H9 (cell line): ENCODE measurements around the gene HNRNPLL. TPM values are rescaled to one million over a fixed set of nuclear protein-coding genes. Genes with fewer than 3 reads are reported as not detected.

ENCODE experiments used
- DNase-seq: peaks from one replicate; pipeline ENCODE4 v3.0.0-alpha.2; 2017
- H2AFZ ChIP-seq: one replicate; pipeline ENCODE4 v1.6.1; 2013; ENCODE audit warnings: mild to moderate bottlenecking, low read length, control low read depth, moderate library complexity
- H2AK5ac ChIP-seq: 2 replicates; pipeline ENCODE4 v1.6.1; 2013; ENCODE audit warnings: low read length, control low read depth, mixed read lengths; ENCODE audit not compliant: insufficient read length
- H2BK120ac ChIP-seq: one replicate; pipeline ENCODE4 v1.6.1; 2013; ENCODE audit warnings: low read depth, mild to moderate bottlenecking, low read length, control low read depth, inconsistent platforms; ENCODE audit not compliant: poor library complexity, severe bottlenecking
- H2BK12ac ChIP-seq: 2 replicates; pipeline ENCODE4 v1.6.1; 2013; ENCODE audit warnings: low read length, control low read depth, mixed read lengths, low read depth; ENCODE audit not compliant: insufficient read length
- H2BK15ac ChIP-seq: 2 replicates; pipeline ENCODE4 v1.6.1; 2013; ENCODE audit warnings: low read depth, low read length, control low read depth
- H2BK20ac ChIP-seq: one replicate; pipeline ENCODE4 v1.6.1; 2013; ENCODE audit warnings: low read depth, mild to moderate bottlenecking, low read length, control low read depth, inconsistent platforms; ENCODE audit not compliant: poor library complexity, severe bottlenecking
- H2BK5ac ChIP-seq: 2 replicates; pipeline ENCODE4 v1.6.1; 2013; ENCODE audit warnings: low read length, control low read depth, mixed read lengths; ENCODE audit not compliant: insufficient read length
- H3K14ac ChIP-seq: 2 replicates; pipeline ENCODE4 v1.6.1; 2013; ENCODE audit warnings: low read length, control low read depth; ENCODE audit not compliant: insufficient read depth
- H3K18ac ChIP-seq: 2 replicates; pipeline ENCODE4 v1.6.1; 2013; ENCODE audit warnings: low read depth, mild to moderate bottlenecking, mixed read lengths, low read length, control low read depth; ENCODE audit not compliant: insufficient read length
- H3K23ac ChIP-seq: 2 replicates; pipeline ENCODE4 v1.6.1; 2013; ENCODE audit warnings: low read length, control low read depth, mixed read lengths, low read depth; ENCODE audit not compliant: insufficient read length
- H3K23me2 ChIP-seq: 2 replicates; pipeline ENCODE4 v1.6.1; 2013; ENCODE audit warnings: low read depth, mild to moderate bottlenecking, mixed read lengths, low read length, control low read depth; ENCODE audit not compliant: insufficient read length, poor library complexity, severe bottlenecking
- H3K27ac ChIP-seq: 2 replicates; pipeline ENCODE4 v1.5.1; 2013; ENCODE audit warnings: low read length, control low read depth, mixed read lengths, low read depth; ENCODE audit not compliant: insufficient read length
- H3K27me3 ChIP-seq: 2 replicates; pipeline ENCODE4 v1.6.1; 2013; ENCODE audit warnings: low read length, control low read depth, inconsistent platforms; ENCODE audit not compliant: insufficient read depth
- H3K4ac ChIP-seq: 2 replicates; pipeline ENCODE4 v1.6.1; 2013; ENCODE audit warnings: low read depth, mild to moderate bottlenecking, control low read depth, inconsistent platforms, low read length, moderate library complexity
- H3K4me1 ChIP-seq: 2 replicates; pipeline ENCODE4 v1.6.1; 2013; ENCODE audit warnings: low read length, control low read depth, inconsistent platforms; ENCODE audit not compliant: insufficient read depth
- H3K4me2 ChIP-seq: 2 replicates; pipeline ENCODE4 v1.6.1; 2013; ENCODE audit warnings: low read length, control low read depth, mixed read lengths; ENCODE audit not compliant: insufficient read length, insufficient read depth
- H3K56ac ChIP-seq: 2 replicates; pipeline ENCODE4 v1.6.1; 2013; ENCODE audit warnings: low read depth, mild to moderate bottlenecking, mixed read lengths, low read length, control low read depth; ENCODE audit not compliant: insufficient read length
- H3K79me1 ChIP-seq: 2 replicates; pipeline ENCODE4 v1.6.1; 2013; ENCODE audit warnings: low read depth, mild to moderate bottlenecking, moderate library complexity, low read length, control low read depth, inconsistent platforms; ENCODE audit not compliant: insufficient read depth, poor library complexity, severe bottlenecking
- H3K79me2 ChIP-seq: 2 replicates; pipeline ENCODE4 v1.6.1; 2013; ENCODE audit warnings: low read length, control low read depth, inconsistent platforms; ENCODE audit not compliant: insufficient read depth
- H3K9ac ChIP-seq: 2 replicates; pipeline ENCODE4 v1.6.1; 2013; ENCODE audit warnings: low read length, control low read depth, mixed read lengths; ENCODE audit not compliant: insufficient read length; ENCODE audit errors: extremely low read depth
- H3K9me3 ChIP-seq: one replicate; pipeline ENCODE4 v1.6.1; 2013; ENCODE audit warnings: low read depth, low read length, inconsistent platforms; ENCODE audit not compliant: control insufficient read depth
- H3T11ph ChIP-seq: one replicate; pipeline ENCODE4 v1.6.1; 2013; ENCODE audit warnings: mild to moderate bottlenecking, low read length, control low read depth, inconsistent platforms
- H4K20me1 ChIP-seq: one replicate; pipeline ENCODE4 v1.6.1; 2013; ENCODE audit not compliant: control insufficient read depth, insufficient read length, insufficient read depth
- H4K5ac ChIP-seq: 2 replicates; pipeline ENCODE4 v1.6.1; 2013; ENCODE audit warnings: low read depth, mild to moderate bottlenecking, mixed read lengths, low read length, control low read depth; ENCODE audit not compliant: insufficient read length
- H4K8ac ChIP-seq: replicated peaks from 2 replicates; pipeline ENCODE4 v1.6.1; 2013; ENCODE audit warnings: low read length, control low read depth, mixed read lengths, low read depth; ENCODE audit not compliant: insufficient read length
- H4K91ac ChIP-seq: 2 replicates; pipeline ENCODE4 v1.6.1; 2013; ENCODE audit warnings: low read depth, mild to moderate bottlenecking, moderate library complexity, mixed read lengths, low read length, control low read depth; ENCODE audit not compliant: insufficient read length
- H3K27ac Mint-ChIP-seq, 3 experiments: 2 replicates in 2 of 3; 3 replicates in 1 of 3; pipeline ENCODE4 v1.8.0; 2020 to 2021; ENCODE audit warnings: mixed read lengths in 3 of 3, mild to moderate bottlenecking in 1 of 3, moderate library complexity in 1 of 3
- H3K27me3 Mint-ChIP-seq: 2 replicates; pipeline ENCODE4 v1.8.0; 2021; ENCODE audit warnings: low read depth, mild to moderate bottlenecking, moderate library complexity, mixed read lengths
- H3K36me3 Mint-ChIP-seq, 3 experiments: 2 replicates in 2 of 3; 3 replicates in 1 of 3; pipeline ENCODE4 v1.8.0; 2020 to 2021; ENCODE audit warnings: low read depth in 3 of 3, mixed read lengths in 3 of 3; ENCODE audit not compliant: insufficient read depth in 1 of 3
- H3K4me1 Mint-ChIP-seq, 2 experiments: 2 replicates each; pipeline ENCODE4 v1.8.0; 2020; ENCODE audit warnings: mixed read lengths in 2 of 2
- H3K4me3 Mint-ChIP-seq, 2 experiments: 2 replicates in 1 of 2; 3 replicates in 1 of 2; pipeline ENCODE4 v1.8.0; 2020 to 2021; ENCODE audit warnings: mild to moderate bottlenecking in 2 of 2, mixed read lengths in 2 of 2, moderate library complexity in 1 of 2
- H3K9me3 Mint-ChIP-seq, 2 experiments: 2 replicates in 1 of 2; 3 replicates in 1 of 2; pipeline ENCODE4 v1.8.0; 2020; ENCODE audit warnings: mild to moderate bottlenecking in 2 of 2, mixed read lengths in 2 of 2, moderate library complexity in 1 of 2
- WGBS: extraction: QIAGEN DNeasy Blood & Tissue Kit; methylation state at CpG from one replicate; pipeline ENCODE4 v1.1.7; 2013; ENCODE audit warnings: missing lambda C conversion rate, low lambda C conversion rate, mixed read lengths; ENCODE audit not compliant: insufficient read length; ENCODE audit errors: extremely low coverage; 5-methylcytosine and 5-hydroxymethylcytosine counted together
- total RNA-seq: library from RNA; stranded (reverse); gene quantifications from 2 replicates; pipeline ENCODE4 v1.2.1, GENCODE V29; 2021
- TF ChIP-seq, protein P1 (sequence below): fragments of 200-600 bp; sonication (generic); conservative IDR thresholded peaks from 3 replicates; pipeline ENCODE4 v1.8.0; 2021; ENCODE audit warnings: antibody characterized with exemption, mild to moderate bottlenecking

HNRNPLL gene
- total RNA-seq, 1 experiment from 2014 or later: 52.3 TPM

DNA sequence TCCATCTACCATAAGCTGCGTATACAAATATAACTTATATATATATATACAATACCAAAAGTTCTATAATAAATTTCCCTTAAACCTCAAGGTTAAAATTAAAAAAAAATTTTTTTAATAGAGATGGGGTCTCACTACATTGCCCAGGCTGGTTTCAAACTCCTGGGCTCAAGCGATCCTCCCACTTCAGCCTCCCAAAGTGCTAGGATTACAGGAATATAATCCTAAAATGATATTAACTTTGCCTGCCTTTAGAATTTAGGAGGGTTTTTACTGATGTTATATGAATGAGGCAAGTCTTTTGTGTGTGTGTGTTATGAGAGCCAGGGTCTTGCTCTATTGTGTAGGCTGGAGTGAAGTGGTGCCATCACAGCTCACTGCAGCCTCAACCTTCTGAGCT is 49.2 kb downstream of the HNRNPLL start:
- H3K4ac ChIP-seq: no peak overlapping the region
- no peaks in the 10 kb centered on the region for H3K79me2 ChIP-seq
- H2BK12ac ChIP-seq: no peak overlapping the region
- no peak overlapping the region for H3K23ac ChIP-seq
- no peaks in the 10 kb centered on the region for H3K27me3 ChIP-seq
- Mint-ChIP-seq H3K27me3 (no peaks in the 10 kb centered on the region; the same call in 1 of the 2 replicates), H3K9me3 (no peaks in the 10 kb centered on the region), H3K4me3 (no peak overlapping the region), H3K36me3 (peaks cover 4 to 7% (median 4%) of the 10 kb centered on the region in 3 experiments; a peak in 5 of 7 replicates), H3K4me1 (peaks cover 8 to 11% of the 10 kb centered on the region in 2 experiments), H3K27ac (no peak overlapping the region)
- no peak overlapping the region for H3K27ac ChIP-seq
- no peaks in the 10 kb centered on the region for H3K23me2 ChIP-seq
- no peak overlapping the region for H4K91ac ChIP-seq
- TF ChIP-seq, protein P1, sequence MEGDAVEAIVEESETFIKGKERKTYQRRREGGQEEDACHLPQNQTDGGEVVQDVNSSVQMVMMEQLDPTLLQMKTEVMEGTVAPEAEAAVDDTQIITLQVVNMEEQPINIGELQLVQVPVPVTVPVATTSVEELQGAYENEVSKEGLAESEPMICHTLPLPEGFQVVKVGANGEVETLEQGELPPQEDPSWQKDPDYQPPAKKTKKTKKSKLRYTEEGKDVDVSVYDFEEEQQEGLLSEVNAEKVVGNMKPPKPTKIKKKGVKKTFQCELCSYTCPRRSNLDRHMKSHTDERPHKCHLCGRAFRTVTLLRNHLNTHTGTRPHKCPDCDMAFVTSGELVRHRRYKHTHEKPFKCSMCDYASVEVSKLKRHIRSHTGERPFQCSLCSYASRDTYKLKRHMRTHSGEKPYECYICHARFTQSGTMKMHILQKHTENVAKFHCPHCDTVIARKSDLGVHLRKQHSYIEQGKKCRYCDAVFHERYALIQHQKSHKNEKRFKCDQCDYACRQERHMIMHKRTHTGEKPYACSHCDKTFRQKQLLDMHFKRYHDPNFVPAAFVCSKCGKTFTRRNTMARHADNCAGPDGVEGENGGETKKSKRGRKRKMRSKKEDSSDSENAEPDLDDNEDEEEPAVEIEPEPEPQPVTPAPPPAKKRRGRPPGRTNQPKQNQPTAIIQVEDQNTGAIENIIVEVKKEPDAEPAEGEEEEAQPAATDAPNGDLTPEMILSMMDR: no peak
- no peak overlapping the region for H3K4me2 ChIP-seq
- DNase-seq: no peak
- H3K56ac ChIP-seq: no peak overlapping the region
- H4K20me1 ChIP-seq: no peaks in the 10 kb centered on the region
- H3K79me1 ChIP-seq: no peaks in the 10 kb centered on the region
- no peak overlapping the region for H2BK5ac ChIP-seq
- H3T11ph ChIP-seq: no peak overlapping the region
- H3K18ac ChIP-seq: no peak overlapping the region
- no peaks in the 10 kb centered on the region for H3K9me3 ChIP-seq
- no peak overlapping the region for H2AFZ ChIP-seq
- WGBS: no CpG with 5 or more reads among the region's 2 CpGs
- no peak overlapping the region for H4K8ac ChIP-seq
- H3K9ac ChIP-seq: no peak overlapping the region
- no peaks in the 10 kb centered on the region; the same call in 1 of the 2 replicates for H3K4me1 ChIP-seq
- H4K5ac ChIP-seq: no peak overlapping the region
- no peak overlapping the region for H2BK120ac ChIP-seq
- no peak overlapping the region for H2BK20ac ChIP-seq
- H2BK15ac ChIP-seq: no peak overlapping the region
- no peak overlapping the region for H2AK5ac ChIP-seq
- no peak overlapping the region for H3K14ac ChIP-seq
